Endothelial cell of umbilical vein (primary cell): Measurements from ENCODE around the gene SPAG4.

Experiments
- CTCF ChIP-seq, 2 donors: IDR thresholded peaks; 1 replicate in 1 of 2; 2 replicates in 1 of 2; pipeline ENCODE4 v1.5.1; 2011; ENCODE audit warnings: low read length in 2 of 2, mild to moderate bottlenecking in 2 of 2, moderate library complexity in 2 of 2, control low read depth in 1 of 2, inconsistent platforms in 1 of 2, low read depth in 1 of 2; ENCODE audit not compliant: insufficient read depth in 1 of 2; ENCODE audit errors: extremely low read depth in 1 of 2
- EZH2 ChIP-seq: IDR thresholded peaks from 2 replicates; pipeline ENCODE4 v1.6.1; 2012; ENCODE audit warnings: borderline replicate concordance, low read depth, mild to moderate bottlenecking, moderate library complexity, low read length, inconsistent platforms; ENCODE audit not compliant: severe bottlenecking
- FOS ChIP-seq: IDR thresholded peaks from 2 replicates; pipeline ENCODE4 v1.6.1; 2011; ENCODE audit warnings: mild to moderate bottlenecking, low read length, moderate library complexity, borderline replicate concordance; ENCODE audit not compliant: insufficient read depth
- JUN ChIP-seq: IDR thresholded peaks from 2 replicates; pipeline ENCODE4 v1.6.1; 2011; ENCODE audit warnings: borderline replicate concordance, low read depth; ENCODE audit not compliant: insufficient read length, insufficient read depth
- MAX ChIP-seq: IDR thresholded peaks from 2 replicates; pipeline ENCODE4 v1.6.1; 2011; ENCODE audit not compliant: insufficient read depth, insufficient read length
- MYC ChIP-seq: IDR thresholded peaks from one replicate; pipeline ENCODE4 v1.6.1; 2011; ENCODE audit warnings: mild to moderate bottlenecking, low read depth, low read length
- POLR2A ChIP-seq: IDR thresholded peaks from 2 replicates; pipeline ENCODE4 v1.6.1; 2012; ENCODE audit warnings: low read depth, mild to moderate bottlenecking, control low read depth, low read length
- POLR2AphosphoS5 ChIP-seq: IDR thresholded peaks from 2 replicates; pipeline ENCODE4 v1.6.1; 2012; ENCODE audit warnings: low read depth, mild to moderate bottlenecking, control low read depth, low read length, moderate library complexity; ENCODE audit not compliant: insufficient read depth

GRCh38 chr20:35592339-35592974 lies 23.2 kb upstream of the SPAG4 start:
- TF ChIP-seq EZH2 (no peak), CTCF (IDR thresholded peaks at IDR 0.05; ENCODE audit: extremely low read depth in 1 of 2, insufficient read depth in 1 of 2, low read depth in 1 of 2, low read length in 2 of 2) (no peak), POLR2A (no peak), POLR2AphosphoS5 (no peak), MAX (no peak), JUN (no peak), FOS (no peak), MYC (no peak)
